K562 (cell line): ENCODE measurements around the gene HSF5. TPM values are rescaled to one million over a fixed set of nuclear protein-coding genes. Genes with fewer than 3 reads are reported as not detected.

ENCODE experiments used
- CC2D1A ChIP-seq: fragments of 450-650 bp; IDR thresholded peaks from 2 replicates; pipeline ENCODE4 v1.6.1; 2017; ENCODE audit warnings: mild to moderate bottlenecking
- CCAR2 ChIP-seq: fragments of 200-400 bp; formaldehyde crosslinking; IDR thresholded peaks from 2 replicates; pipeline ENCODE4 v1.6.1; 2017; ENCODE audit warnings: mild to moderate bottlenecking, low read depth, low read length
- CREBBP ChIP-seq: IDR thresholded peaks from one replicate; pipeline ENCODE4 v1.6.1; 2012; ENCODE audit warnings: low read depth, mild to moderate bottlenecking, control low read depth, inconsistent platforms, low read length
- FUS ChIP-seq: fragments of 200-400 bp; formaldehyde crosslinking; optimal IDR thresholded peaks from 2 replicates; pipeline ENCODE3; 2017; ENCODE audit warnings: low read depth, low read length
- HNRNPL ChIP-seq: fragments of 200-400 bp; formaldehyde crosslinking; IDR thresholded peaks from 2 replicates; pipeline ENCODE4 v1.6.1; 2017; ENCODE audit warnings: low read depth, mild to moderate bottlenecking, low read length
- NFIC ChIP-seq: fragments of 450-650 bp; IDR thresholded peaks from 2 replicates; pipeline ENCODE4 v1.6.1; 2017; ENCODE audit warnings: mild to moderate bottlenecking, inconsistent platforms
- SAP30 ChIP-seq: fragments of 200-600 bp; sonication (generic); IDR thresholded peaks from 2 replicates; pipeline ENCODE4 v1.6.1; 2012; ENCODE audit warnings: borderline replicate concordance, low read depth, mild to moderate bottlenecking, moderate library complexity, low read length, control low read depth, inconsistent platforms; ENCODE audit not compliant: insufficient read depth, poor library complexity, severe bottlenecking
- SMARCB1 ChIP-seq: IDR thresholded peaks from 2 replicates; pipeline ENCODE4 v1.6.1; 2011; ENCODE audit warnings: improper control_type of control experiment, low read depth; ENCODE audit not compliant: insufficient read length
- ZC3H11A ChIP-seq: IDR thresholded peaks from 2 replicates; pipeline ENCODE4 v1.6.1; 2012; ENCODE audit warnings: low read depth, low read length, improper control_type of control experiment
- ZNF133 ChIP-seq: fragments of 250-450 bp; sonication (Bioruptor Pico); IDR thresholded peaks from 2 replicates; pipeline ENCODE4 v1.4.0; 2020; ENCODE audit warnings: mild to moderate bottlenecking
- ZNF668 ChIP-seq: fragments of 250-450 bp; sonication (Bioruptor Pico); IDR thresholded peaks from 2 replicates; pipeline ENCODE4 v1.8.0; 2022; ENCODE audit warnings: mild to moderate bottlenecking, inconsistent platforms
- polyA plus RNA-seq, 8 experiments: library from polyadenylated mRNA; depleted of rRNA in 4 of 8; stranded (reverse) in 5 of 8; unstranded in 3 of 8; fragments of >200 nt; fragmentation: Nextera tagmentation in 2 of 8; fragmentation: Illumina TruSeq in 1 of 8; extraction: Ambion mirVana in 2 of 8; extraction: Trizol in 1 of 8; gene quantifications; 2 replicates each; pipeline versions ENCODE4 v1.2.1 to v1.2.3, GENCODE V29; 2011 to 2014; ENCODE audit warnings: inconsistent platforms in 1 of 8, missing spikeins in 1 of 8
- total RNA-seq, 7 experiments: library from RNA; depleted of rRNA in 6 of 7; stranded (reverse); fragments of >200 nt in 6 of 7; fragmentation: Illumina TruSeq in 2 of 7; extraction: Trizol in 2 of 7; gene quantifications; 2 replicates each; pipeline versions ENCODE4 v1.2.1 to v1.2.3, GENCODE V29; 2011 to 2021; ENCODE audit warnings: low replicate concordance in 1 of 7
- TF ChIP-seq, protein P1 (sequence below), 2 experiments: fragments of 450-650 bp; conservative IDR thresholded peaks; 2 replicates each; pipeline ENCODE4 v1.6.1; 2017; ENCODE audit warnings: mild to moderate bottlenecking in 2 of 2, moderate library complexity in 2 of 2
- TF ChIP-seq, protein P2 (sequence below): fragments of 250-450 bp; sonication (Bioruptor Pico); IDR thresholded peaks from 2 replicates; pipeline ENCODE4 v1.5.0; 2021; ENCODE audit warnings: mild to moderate bottlenecking, moderate library complexity
- TF ChIP-seq, protein P3 (sequence below): fragments of 450-650 bp; IDR thresholded peaks from 2 replicates; pipeline ENCODE4 v1.6.1; 2018; ENCODE audit not compliant: partially characterized antibody
- TF ChIP-seq, protein P4 (sequence below): fragments of 250-450 bp; sonication (Bioruptor Pico); IDR thresholded peaks from 2 replicates; pipeline ENCODE4 v1.8.0; 2021; ENCODE audit warnings: moderate library complexity, mild to moderate bottlenecking, inconsistent platforms

HSF5 gene
- total and polyA plus RNA-seq, 9 of the 15 experiments (the other 6 are each of a cell fraction or from before 2014, with no cell fraction given), result 0.04 TPM; not detected in 8

GRCh38 chr17:58492238-58493121 lies 4.3 kb upstream of the HSF5 start (continued):
- TF ChIP-seq, protein P1, sequence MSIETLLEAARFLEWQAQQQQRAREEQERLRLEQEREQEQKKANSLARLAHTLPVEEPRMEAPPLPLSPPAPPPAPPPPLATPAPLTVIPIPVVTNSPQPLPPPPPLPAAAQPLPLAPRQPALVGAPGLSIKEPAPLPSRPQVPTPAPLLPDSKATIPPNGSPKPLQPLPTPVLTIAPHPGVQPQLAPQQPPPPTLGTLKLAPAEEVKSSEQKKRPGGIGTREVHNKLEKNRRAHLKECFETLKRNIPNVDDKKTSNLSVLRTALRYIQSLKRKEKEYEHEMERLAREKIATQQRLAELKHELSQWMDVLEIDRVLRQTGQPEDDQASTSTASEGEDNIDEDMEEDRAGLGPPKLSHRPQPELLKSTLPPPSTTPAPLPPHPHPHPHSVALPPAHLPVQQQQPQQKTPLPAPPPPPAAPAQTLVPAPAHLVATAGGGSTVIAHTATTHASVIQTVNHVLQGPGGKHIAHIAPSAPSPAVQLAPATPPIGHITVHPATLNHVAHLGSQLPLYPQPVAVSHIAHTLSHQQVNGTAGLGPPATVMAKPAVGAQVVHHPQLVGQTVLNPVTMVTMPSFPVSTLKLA (conservative IDR thresholded peaks at IDR 0.05), result peak; percentile 62 to 85; a peak in 3 of 4 replicates
- TF ChIP-seq, protein P2, sequence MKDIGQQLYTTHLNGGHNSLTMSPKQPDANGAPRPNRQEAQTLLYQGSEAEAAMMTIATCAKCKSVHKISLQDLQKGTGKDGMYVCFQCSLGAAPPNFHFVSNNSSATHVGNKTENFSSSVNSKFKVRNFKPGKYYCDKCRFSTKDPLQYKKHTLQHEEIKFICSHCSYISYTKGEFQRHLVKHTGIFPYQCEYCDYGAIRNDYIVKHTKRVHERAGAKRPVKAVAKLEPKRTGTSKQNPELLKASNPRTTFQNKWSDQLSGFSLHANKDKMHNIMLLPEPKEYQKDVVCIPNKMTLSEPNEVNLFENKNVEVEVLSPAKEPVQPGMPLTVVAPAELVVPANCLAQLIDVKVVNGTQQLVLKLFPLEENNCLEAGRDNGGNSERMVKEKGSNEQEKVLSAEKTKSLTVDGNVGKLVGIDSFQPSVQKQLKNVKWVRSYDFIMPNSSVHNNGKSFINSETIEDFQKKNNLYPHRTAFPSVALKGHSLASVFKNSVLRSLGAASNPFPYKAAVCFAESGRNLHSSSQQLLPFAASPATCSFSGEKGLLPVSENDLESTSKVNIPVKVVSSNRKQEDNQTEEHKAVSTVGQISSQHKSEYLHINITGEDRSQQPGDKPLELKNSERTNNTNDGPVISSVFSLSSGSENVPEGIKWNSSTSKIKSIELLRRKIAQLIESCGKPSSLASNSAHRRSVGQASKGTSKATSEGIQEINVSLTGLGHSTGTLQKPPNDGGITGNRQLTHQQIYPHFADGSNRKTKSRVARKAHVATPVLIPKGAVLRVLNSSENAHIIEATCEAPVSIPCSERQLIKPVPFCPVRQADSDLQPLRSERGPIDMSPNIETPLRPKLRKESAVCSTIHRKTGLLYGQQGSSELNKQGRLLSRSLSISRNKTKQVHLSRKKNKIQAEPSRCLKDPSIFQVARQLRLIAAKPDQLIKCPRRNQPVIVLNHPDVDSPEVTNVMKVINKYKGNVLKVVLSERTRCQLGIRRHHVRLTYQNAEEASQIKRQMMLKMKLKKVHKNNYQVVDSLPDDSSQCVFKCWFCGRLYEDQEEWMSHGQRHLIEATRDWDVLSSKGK, result no peak
- TF ChIP-seq CREBBP, result no peak
- TF ChIP-seq SMARCB1, result no peak
- TF ChIP-seq HNRNPL, result no peak
- TF ChIP-seq CCAR2, result no peak
- no peak for TF ChIP-seq ZC3H11A
- no peak for TF ChIP-seq FUS
- TF ChIP-seq SAP30, result no peak
- TF ChIP-seq CC2D1A, result peak; percentile 70; the same call in 1 of the 2 replicates
- peak; percentile 91 for TF ChIP-seq NFIC
- TF ChIP-seq, protein P3, sequence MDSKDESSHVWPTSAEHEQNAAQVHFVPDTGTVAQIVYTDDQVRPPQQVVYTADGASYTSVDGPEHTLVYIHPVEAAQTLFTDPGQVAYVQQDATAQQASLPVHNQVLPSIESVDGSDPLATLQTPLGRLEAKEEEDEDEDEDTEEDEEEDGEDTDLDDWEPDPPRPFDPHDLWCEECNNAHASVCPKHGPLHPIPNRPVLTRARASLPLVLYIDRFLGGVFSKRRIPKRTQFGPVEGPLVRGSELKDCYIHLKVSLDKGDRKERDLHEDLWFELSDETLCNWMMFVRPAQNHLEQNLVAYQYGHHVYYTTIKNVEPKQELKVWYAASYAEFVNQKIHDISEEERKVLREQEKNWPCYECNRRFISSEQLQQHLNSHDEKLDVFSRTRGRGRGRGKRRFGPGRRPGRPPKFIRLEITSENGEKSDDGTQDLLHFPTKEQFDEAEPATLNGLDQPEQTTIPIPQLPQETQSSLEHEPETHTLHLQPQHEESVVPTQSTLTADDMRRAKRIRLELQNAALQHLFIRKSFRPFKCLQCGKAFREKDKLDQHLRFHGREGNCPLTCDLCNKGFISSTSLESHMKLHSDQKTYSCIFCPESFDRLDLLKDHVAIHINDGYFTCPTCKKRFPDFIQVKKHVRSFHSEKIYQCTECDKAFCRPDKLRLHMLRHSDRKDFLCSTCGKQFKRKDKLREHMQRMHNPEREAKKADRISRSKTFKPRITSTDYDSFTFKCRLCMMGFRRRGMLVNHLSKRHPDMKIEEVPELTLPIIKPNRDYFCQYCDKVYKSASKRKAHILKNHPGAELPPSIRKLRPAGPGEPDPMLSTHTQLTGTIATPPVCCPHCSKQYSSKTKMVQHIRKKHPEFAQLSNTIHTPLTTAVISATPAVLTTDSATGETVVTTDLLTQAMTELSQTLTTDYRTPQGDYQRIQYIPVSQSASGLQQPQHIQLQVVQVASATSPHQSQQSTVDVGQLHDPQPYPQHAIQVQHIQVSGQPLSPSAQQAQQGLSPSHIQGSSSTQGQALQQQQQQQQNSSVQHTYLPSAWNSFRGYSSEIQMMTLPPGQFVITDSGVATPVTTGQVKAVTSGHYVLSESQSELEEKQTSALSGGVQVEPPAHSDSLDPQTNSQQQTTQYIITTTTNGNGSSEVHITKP, result peak; percentile 31
- no peak for TF ChIP-seq ZNF668 (CRISPR knock-in tag)
- no peak for TF ChIP-seq ZNF133 (CRISPR knock-in tag)
- TF ChIP-seq, protein P4, sequence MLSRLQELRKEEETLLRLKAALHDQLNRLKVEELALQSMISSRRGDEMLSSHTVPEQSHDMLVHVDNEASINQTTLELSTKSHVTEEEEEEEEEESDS (CRISPR knock-in tag), result no peak
